GM13976 (cell line): ENCODE data around the gene NOC4L.

ENCODE experiments used
- DNase-seq: peaks from one replicate; pipeline ENCODE4 v3.0.0; 2012; ENCODE audit warnings: low spot score
- in situ Hi-C: fragments of 300-500 bp; cut with MboI; formaldehyde crosslinking; loops from one replicate; pipeline ENCODE4 v1.12.0; 2022; ENCODE audit warnings: low sequenced_read_pairs, mixed read lengths, inconsistent platforms; ENCODE audit not compliant: unreplicated experiment
- TF ChIP-seq, protein P1 (sequence below): IDR thresholded peaks from 2 replicates; pipeline ENCODE4 v1.5.1; 2012; ENCODE audit warnings: borderline replicate concordance, mild to moderate bottlenecking; ENCODE audit not compliant: insufficient read depth; ENCODE audit errors: extremely low read depth, missing control alignments, control extremely low read depth

Gene NOC4L

DNA sequence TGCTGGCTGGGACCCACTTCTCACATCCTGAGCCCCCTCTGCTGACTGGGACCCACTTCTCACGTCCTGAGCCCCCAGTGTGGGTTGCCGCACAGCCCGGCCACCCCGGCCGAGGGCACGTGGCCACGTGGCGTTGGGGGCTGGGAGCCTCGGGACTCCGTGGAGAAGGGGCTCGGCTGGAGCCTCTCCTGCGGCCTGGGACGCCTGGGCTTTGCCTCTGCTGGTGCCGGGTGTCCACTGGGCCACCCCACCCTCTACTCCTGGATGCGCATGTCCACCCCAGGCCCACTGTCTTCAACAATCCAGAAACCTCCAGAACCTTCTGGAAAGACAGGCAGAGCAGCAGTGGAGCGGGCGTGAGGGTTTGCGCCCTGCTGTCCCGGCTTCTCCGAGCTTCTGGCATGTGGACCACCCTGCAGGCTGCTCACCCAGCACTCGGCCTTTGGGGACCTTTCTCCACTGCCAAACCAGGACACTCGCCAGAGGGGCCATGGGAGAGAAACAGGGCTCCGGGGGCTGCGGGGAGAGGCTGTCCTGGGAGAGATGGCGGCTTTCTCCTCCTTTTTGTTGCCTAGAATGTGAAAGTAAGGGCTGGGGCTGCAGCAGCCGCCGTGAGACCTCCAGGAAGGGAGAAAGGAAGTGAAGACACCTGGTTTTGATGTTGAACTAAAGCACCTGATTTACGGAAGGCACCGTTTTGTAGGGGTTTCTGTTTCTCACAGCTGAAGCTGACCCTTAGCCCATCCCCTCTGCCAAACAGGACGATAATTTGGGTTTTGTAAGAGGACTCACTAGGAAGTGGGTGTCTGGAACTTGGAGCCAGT, 30.0 kb downstream of the NOC4L start:
- no peak for DNase-seq
- TF ChIP-seq, protein P1, sequence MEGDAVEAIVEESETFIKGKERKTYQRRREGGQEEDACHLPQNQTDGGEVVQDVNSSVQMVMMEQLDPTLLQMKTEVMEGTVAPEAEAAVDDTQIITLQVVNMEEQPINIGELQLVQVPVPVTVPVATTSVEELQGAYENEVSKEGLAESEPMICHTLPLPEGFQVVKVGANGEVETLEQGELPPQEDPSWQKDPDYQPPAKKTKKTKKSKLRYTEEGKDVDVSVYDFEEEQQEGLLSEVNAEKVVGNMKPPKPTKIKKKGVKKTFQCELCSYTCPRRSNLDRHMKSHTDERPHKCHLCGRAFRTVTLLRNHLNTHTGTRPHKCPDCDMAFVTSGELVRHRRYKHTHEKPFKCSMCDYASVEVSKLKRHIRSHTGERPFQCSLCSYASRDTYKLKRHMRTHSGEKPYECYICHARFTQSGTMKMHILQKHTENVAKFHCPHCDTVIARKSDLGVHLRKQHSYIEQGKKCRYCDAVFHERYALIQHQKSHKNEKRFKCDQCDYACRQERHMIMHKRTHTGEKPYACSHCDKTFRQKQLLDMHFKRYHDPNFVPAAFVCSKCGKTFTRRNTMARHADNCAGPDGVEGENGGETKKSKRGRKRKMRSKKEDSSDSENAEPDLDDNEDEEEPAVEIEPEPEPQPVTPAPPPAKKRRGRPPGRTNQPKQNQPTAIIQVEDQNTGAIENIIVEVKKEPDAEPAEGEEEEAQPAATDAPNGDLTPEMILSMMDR: no peak
- in situ Hi-C loops: no loop called here

DNA sequence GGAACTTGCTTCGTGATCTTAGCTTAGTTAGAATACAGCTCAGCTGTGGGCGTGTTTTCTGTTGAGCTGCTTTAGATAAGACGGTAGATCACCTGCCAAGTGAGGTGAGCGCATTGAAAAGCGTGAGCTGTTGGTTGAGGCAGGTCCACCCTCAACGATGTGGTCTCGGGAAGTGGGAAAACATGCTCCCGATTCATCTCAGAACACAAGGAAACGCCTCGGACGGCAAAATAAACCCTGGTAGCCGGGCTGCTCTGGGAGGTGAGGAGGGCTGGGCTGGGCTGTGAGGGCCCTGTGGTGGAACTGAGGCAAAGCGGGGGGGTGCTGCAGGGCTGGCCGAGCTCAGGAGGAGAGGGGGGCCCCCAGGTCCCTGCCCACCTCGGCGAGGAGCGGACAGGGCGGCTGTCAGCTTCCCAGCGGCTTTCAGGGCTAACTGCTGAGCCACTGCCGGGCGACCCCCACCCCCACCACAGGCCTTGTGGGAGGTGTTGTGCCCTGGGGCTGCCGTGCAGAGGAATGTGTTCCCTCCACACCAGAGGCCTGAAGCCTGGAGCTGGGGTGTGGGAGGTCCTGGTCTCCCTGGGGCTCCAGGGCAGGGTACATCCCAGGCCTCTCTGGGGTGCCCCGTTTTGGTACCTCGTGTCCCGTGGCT, 30.7 kb downstream of the NOC4L start:
- TF ChIP-seq, protein P1: no peak
- no peak for DNase-seq
- in situ Hi-C loops: no loop called here

DNA sequence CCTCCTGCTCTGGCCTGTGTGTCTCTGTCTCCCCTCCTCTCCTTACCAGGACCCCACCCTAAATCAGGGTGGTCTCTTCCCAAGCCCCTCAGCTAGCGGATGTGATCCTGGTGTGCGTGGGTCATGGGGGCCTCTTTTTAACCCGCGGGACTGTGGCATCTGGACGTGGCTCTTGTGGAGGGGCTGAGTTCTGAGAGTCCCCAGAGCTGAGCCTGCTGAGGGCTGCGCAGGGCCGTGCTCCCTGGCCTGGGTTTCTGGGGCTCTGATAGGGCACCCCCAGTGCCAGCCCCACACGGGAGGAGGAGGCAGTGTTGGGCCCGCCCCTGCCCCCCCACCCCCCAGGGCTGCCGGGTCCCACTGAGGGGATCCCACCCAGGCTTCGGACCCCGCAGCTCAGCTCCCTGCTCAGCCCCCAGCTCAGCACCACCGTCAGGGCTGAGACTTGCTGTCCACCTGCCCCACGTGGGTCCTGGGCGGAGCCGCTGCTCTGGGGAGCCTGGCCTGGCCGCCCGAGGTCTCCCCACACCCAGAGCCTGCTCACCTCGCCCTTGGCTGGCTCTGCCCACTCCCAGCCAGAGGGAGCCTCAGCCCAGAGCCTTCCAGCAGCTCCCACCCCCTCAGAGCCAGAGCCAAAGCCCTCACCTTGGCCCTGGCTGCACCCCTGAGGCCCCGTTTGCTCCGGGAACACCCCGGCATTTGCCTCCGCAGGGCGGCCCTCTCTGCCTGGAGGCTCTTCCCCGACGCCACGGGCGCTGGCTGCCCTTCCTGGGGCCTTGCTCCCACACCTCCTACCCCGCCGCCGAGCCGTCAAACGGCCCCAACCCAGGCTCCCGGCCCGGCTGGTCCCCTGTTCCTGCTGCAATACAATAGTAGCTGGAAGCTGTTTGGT, 31.5 kb downstream of the NOC4L start:
- in situ Hi-C loops: no loop called here
- no peak for DNase-seq
- TF ChIP-seq, protein P1: no peak

DNA sequence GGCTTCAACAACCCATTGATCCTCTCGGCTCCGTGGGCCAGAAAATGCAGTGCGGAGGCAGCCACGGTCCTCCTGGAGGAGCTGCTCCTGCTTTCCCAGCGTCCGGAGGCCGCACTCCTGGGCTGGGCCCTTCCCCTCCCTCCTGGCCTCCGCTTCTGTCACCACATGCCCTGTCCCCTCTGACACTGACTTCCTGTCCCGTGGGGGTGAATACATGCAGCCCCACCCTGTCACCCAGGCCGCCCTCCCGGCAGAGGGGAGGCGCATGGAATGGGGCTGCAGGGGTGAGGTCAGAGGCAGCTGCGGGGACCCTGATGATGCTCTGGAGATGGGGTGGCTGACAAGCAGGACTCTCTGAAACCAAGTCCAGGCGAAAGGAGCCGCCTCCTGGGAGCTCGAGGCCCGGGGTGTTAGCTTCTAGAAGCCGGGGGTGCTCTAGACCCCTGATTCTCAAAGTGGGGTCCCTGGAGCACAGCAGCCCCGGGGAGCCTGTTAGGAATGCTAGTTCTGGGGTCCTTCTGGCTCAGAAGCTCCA, 32.2 kb downstream of the NOC4L start:
- DNase-seq: no peak
- TF ChIP-seq, protein P1: no peak
- in situ Hi-C loops: no loop called here

DNA sequence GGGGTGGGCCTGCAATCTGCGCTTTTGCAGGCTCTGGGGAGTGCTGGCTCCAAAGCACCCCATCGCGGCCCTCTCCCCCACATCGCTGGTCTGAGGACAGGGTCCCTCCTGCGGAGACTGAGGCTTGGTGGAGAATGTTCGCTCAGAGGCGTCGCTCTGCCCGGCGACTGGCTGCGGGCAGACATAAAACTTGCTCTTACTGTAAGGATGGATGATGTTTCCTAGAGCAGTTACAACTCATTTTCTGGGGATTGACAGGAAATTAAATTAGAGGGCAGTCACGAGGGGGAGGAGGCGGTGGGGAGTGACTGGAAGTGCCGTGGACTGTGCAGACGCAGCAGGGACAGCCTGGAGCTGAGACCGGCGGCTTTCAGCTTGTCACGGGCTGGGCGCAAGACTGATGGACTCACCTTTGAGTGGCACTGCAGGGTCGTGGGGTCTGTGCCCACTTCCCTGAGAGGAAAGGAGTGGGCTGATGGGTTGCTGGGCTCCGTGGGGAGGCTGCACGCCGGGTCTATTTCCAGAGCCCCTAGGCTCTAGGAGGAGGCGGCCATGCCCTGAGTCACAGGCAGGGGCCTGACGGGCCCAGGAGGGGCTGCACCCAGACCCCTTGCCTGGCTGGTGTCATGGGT, 32.8 kb downstream of the NOC4L start:
- TF ChIP-seq, protein P1: no peak
- in situ Hi-C loops: no loop called here
- no peak for DNase-seq

DNA sequence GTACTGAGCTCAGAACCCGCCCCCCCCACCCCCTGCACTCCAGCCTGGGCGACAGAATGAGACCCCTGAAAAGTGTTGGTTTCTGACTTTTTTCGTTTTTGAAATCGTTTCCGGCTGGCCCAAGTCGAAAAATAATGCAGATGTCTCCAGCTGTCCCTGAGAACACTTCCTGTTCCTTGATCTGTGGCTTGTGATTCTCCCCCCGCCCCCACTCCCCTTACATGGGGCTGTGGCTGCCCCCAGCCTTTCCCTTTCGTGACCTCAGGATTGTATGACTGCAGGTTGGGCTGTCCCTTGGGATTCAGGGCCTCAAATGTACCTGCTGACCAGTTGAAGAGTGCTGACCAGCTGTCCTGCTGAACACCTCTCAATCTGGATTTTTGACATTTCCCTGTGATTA, 34.1 kb downstream of the NOC4L start:
- TF ChIP-seq, protein P1: no peak
- in situ Hi-C loops: no loop called here
- DNase-seq: no peak
